Skeletal muscle tissue (tissue), 4 donors: Measurements from ENCODE around the gene GLDC. TPM values are rescaled to one million over a fixed set of nuclear protein-coding genes. Genes with fewer than 3 reads are reported as not detected.
"Not testable (repeated sequence)": the region's sequence is repeated elsewhere in the genome, so short reads cannot be mapped to it uniquely, and the experiment has no call there.

ENCODE experiments used
- H3K27ac ChIP-seq: one replicate; pipeline ENCODE4 v1.7.0; 2013; ENCODE audit warnings: mild to moderate bottlenecking, low read depth, low read length, inconsistent platforms
- H3K27me3 ChIP-seq, 3 donors: one replicate each; pipeline ENCODE4 v1.7.0; 2013; ENCODE audit warnings: low read length in 3 of 3; ENCODE audit not compliant: control insufficient read depth in 3 of 3, insufficient read depth in 3 of 3
- H3K36me3 ChIP-seq, 3 donors: one replicate each; pipeline ENCODE4 v1.7.0; 2013; ENCODE audit warnings: low read length in 3 of 3; ENCODE audit not compliant: control insufficient read depth in 3 of 3, insufficient read depth in 3 of 3
- H3K4me1 ChIP-seq, 3 donors: one replicate each; pipeline ENCODE4 v1.7.0; 2013; ENCODE audit warnings: low read length in 3 of 3, mild to moderate bottlenecking in 3 of 3; ENCODE audit not compliant: control insufficient read depth in 3 of 3, insufficient read depth in 3 of 3
- H3K4me3 ChIP-seq, 3 donors: one replicate each; pipeline ENCODE4 v1.7.0; 2013; ENCODE audit warnings: low read length in 3 of 3
- H3K9ac ChIP-seq, 3 donors: one replicate each; pipeline ENCODE4 v1.7.0; 2013; ENCODE audit warnings: low read length in 3 of 3, mild to moderate bottlenecking in 3 of 3, moderate library complexity in 2 of 3, low read depth in 1 of 3
- H3K9me3 ChIP-seq, 3 donors: one replicate each; pipeline ENCODE4 v1.7.0; 2013; ENCODE audit warnings: low read length in 3 of 3; ENCODE audit not compliant: control insufficient read depth in 3 of 3
- total RNA-seq: library from RNA; depleted of rRNA; stranded (reverse); fragments of >200 nt; gene quantifications from one replicate; pipeline ENCODE4 v1.2.3, GENCODE V29; 2014
- donor health status: Osteomylitis.

Gene GLDC
- total RNA-seq, 1 donor from 2014 or later, result under 0.01 TPM

DNA sequence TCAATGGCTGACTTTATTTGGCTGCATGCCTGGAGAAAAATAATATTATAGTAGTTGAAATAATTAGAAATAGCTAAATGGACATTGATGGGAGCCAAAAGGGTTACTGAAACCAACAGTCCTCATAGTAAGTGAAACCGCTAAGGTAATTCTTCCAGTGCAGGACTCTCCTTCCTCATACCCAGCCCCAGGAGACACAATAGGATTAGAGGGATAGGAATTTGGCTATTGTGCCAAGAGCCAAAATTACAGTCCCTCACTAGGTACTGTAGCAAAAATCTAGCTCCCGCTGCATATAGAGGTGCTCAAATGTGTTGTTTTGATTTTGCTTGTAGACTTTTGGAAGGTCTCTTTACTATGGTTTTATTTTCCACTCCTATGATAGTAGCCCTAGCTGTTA, 20.2 kb downstream of the GLDC start:
- no peak overlapping the region for H3K27ac ChIP-seq
- no peaks in the 10 kb centered on the region for H3K36me3 ChIP-seq
- H3K9me3 ChIP-seq, result no peaks in the 10 kb centered on the region
- peaks cover 0 to 5% (median 0%) of the 10 kb centered on the region in 3 donors for H3K27me3 ChIP-seq
- H3K4me3 ChIP-seq, result no peak overlapping the region
- no peaks in the 10 kb centered on the region for H3K4me1 ChIP-seq
- H3K9ac ChIP-seq, result no peak overlapping the region

DNA sequence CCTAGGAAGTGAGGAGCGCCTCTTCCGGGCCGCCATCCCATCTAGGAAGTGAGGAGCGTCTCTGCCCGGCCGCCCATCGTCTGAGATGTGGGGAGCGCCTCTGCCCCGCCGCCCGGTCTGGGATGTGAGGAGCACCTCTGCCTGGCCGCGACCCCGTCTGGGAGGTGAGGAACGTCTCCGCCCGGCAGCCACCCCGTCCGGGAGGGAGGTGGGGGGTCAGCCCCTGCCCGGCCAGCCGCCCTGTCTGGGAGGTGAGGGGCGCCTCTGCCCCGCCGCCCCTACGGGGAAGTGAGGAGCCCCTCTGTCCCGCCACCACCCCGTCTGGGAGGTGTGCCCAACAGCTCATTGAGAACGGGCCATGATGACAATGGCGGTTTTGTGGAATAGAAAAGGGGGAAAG, 22.7 kb downstream of the GLDC start:
- not testable (repeated sequence) for H3K9ac ChIP-seq, H3K27ac ChIP-seq, H3K4me1 ChIP-seq, H3K27me3 ChIP-seq, H3K4me3 ChIP-seq, H3K9me3 ChIP-seq, H3K36me3 ChIP-seq

DNA sequence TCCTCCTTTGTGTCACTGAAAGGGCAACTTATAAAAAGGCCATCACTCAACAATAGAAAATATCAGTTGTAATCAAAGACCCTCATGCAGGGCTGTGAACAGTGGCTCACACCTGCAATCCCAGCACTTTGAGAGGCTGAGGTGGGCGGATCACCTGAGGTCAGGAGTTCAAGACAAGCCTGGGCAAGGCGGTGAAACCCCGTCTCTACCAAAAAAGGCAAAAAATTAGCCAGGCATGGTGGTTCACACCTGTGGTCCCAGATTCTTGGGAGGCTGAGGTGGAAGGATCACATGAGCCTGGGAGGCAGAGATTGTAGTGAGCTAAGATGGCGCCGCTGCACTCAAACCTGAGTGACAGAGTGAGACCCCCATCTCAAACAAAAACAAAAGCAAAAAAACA, 24.7 kb downstream of the GLDC start:
- Histone ChIP-seq H3K4me3 (no peak overlapping the region), H3K4me1 (no peaks in the 10 kb centered on the region), H3K27ac (no peak overlapping the region), H3K27me3 (peaks cover 0 to 5% (median 0%) of the 10 kb centered on the region in 3 donors), H3K9me3 (no peaks in the 10 kb centered on the region), H3K36me3 (no peaks in the 10 kb centered on the region), H3K9ac (no peak overlapping the region)

DNA sequence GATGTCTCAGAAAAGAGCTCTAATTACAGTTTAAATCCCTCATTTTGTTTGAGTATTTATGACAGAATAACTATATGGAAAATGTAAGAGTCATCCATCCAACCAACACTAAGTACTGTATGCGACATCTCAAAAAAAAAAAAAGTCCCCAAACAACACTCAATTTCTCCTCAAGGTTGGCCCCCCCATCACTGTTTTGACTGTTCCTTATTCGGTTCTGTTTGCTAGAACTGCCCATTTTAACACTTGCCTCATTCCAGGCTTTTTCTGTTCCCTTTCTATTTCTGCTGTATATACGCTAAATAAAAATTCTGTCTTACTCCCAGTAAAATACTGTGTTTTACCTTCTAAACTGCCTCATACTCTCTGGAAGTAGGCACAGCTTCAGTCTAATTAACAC, 25.2 kb downstream of the GLDC start:
- Histone ChIP-seq H3K27ac (no peak overlapping the region), H3K36me3 (no peaks in the 10 kb centered on the region), H3K9me3 (no peaks in the 10 kb centered on the region), H3K4me1 (no peaks in the 10 kb centered on the region), H3K27me3 (peaks cover 0 to 5% (median 0%) of the 10 kb centered on the region in 3 donors), H3K9ac (no peak overlapping the region), H3K4me3 (no peak overlapping the region)

DNA sequence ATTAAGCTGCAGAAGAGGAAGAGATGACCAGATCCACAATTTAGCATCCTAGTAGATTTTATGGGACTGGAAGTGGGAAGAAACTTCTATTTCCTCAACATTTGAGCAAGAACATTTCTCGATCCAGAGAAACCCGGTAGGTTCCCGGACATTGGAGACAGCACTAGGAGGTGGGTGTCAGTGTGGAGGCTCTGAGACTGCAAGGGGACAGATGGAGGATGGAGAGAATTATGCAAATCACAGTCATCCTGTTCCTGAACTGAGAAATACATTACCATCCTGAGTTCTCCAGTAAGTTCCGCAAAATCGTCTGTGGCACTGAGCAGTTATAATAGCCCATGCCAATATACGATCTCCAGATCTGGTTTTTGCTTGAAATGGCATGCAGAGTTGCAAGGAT, 25.6 kb downstream of the GLDC start:
- Histone ChIP-seq H3K4me3 (no peak overlapping the region), H3K9ac (no peak overlapping the region), H3K36me3 (no peaks in the 10 kb centered on the region), H3K27me3 (peaks cover 0 to 3% (median 0%) of the 10 kb centered on the region in 3 donors), H3K4me1 (no peaks in the 10 kb centered on the region), H3K27ac (no peak overlapping the region), H3K9me3 (no peaks in the 10 kb centered on the region)

DNA sequence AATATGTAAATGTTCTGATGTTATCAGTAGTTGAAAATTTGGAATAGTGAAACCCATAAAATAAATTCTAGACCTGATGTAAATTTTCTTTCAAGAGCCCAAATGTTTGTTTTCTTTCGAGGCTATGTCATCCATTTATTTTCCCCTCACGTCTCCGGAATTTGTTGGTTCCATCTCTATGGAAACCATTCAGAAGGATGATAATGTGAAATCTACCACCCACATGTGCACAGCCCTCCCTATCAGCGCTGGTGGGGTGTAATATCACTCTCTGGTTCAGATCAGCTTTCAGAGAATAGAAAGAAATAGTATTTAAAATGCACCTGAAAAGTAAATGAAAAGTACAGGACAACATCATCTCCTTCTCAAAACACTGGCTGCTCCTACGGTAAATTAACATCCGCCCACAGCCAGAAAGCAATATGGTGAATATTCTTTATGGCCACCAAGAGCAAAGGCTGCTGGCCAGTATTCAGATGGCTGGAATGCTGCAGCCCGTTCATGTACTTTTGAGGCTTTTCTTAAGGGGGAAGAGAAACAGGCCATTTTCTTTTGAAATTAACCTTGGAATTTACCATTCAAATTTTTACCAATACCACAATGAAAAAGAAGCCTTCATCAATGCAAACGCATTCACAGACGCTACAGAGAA, 28.5 kb downstream of the GLDC start:
- no peaks in the 10 kb centered on the region for H3K9me3 ChIP-seq
- H3K4me3 ChIP-seq, result no peak overlapping the region
- H3K27me3 ChIP-seq, result no peaks in the 10 kb centered on the region
- no peak overlapping the region for H3K27ac ChIP-seq
- no peaks in the 10 kb centered on the region for H3K36me3 ChIP-seq
- H3K4me1 ChIP-seq, result no peaks in the 10 kb centered on the region
- no peak overlapping the region for H3K9ac ChIP-seq

DNA sequence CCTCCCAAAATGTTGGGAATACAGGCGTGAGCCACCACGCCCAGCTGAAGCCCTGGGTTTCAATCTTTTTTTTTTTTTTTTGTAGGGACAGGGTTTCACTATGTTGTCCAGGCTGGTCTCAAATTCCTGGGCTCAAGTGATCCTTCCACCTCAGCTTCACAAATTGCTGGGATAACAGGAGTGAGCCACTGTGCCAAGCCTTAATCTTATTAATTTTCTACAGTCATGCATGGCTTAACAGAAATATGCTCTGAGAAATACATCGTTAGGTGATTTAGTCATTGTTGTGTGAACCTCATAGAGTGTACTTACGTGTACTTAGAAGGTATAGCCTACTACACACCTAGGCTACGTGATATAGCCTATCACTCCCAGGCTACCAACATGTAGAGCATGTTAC, 31.0 kb downstream of the GLDC start:
- Histone ChIP-seq H3K36me3 (no peaks in the 10 kb centered on the region), H3K9me3 (no peaks in the 10 kb centered on the region), H3K4me3 (no peak overlapping the region), H3K4me1 (no peaks in the 10 kb centered on the region), H3K9ac (no peak overlapping the region), H3K27me3 (no peaks in the 10 kb centered on the region), H3K27ac (no peak overlapping the region)

DNA sequence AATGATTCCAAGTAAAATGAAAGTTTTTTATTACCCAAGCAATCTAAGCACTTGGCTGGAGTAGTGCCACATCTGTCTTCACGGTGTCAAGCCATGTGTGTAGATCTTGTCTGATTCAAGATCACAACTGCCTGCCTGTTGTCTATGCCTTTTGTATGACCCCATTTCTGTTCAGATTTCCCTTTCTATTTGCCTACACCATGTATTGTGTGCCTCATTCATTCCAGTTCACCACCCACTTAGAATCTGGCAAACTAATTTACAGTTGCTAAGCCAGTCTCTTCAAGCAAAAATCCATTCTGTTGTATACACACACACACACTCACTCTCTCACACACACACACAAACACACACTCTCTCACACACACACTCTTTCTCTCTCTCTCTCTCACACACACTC, 33.7 kb downstream of the GLDC start:
- no peak overlapping the region for H3K27ac ChIP-seq
- no peaks in the 10 kb centered on the region for H3K27me3 ChIP-seq
- H3K4me3 ChIP-seq, result no peak overlapping the region
- H3K9ac ChIP-seq, result no peak overlapping the region
- H3K36me3 ChIP-seq, result no peaks in the 10 kb centered on the region
- no peaks in the 10 kb centered on the region for H3K4me1 ChIP-seq
- no peaks in the 10 kb centered on the region for H3K9me3 ChIP-seq

DNA sequence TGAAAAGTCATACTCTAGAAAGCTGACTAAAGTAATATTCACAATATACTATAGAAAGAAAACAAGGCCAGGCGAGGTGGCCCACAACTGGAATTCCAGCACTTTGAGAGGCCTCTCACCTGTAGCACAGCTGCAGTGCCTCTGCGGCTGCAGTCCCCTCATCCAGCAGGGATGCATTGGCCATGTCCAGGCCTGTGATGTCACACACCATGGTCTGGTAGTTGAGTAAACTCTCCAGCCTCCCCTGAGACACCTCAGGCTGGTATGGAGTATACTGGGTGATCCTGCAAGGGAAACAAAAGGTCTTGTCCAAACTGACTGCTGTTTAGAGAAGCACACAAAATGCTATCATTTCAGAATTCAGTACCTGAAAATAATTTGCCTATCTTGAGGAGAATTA, 35.5 kb downstream of the GLDC start:
- Histone ChIP-seq H3K4me3 (no peak overlapping the region), H3K27ac (no peak overlapping the region), H3K27me3 (no peaks in the 10 kb centered on the region), H3K4me1 (no peaks in the 10 kb centered on the region), H3K9me3 (no peaks in the 10 kb centered on the region), H3K36me3 (no peaks in the 10 kb centered on the region), H3K9ac (no peak overlapping the region)

DNA sequence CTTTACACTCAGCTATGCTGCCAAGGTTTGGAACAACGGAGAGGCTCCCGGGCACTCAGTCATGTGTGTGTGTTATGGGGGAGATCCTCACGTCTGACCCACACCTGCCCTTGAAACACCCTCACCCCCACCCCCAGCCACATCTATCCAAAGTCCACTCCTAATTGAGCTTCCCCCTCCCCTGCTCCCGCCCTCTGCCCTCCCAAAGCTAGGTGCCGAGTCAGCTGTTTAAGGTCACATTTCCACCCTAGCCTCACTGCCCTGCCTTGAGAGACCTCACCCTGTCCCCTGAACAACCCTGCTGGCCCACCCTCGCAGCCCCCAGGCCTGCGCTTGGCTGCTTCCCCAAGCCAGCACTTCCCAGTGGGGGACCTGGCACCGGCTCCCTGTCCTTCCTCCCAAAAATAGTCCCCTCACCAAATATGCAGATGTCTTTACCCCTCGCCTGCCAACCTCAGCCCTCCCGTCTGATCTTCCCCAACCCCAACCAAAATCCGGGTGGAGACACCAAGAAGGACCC, 36.0 kb downstream of the GLDC start:
- Histone ChIP-seq H3K9ac (no peak overlapping the region), H3K4me1 (no peaks in the 10 kb centered on the region), H3K9me3 (no peaks in the 10 kb centered on the region), H3K36me3 (no peaks in the 10 kb centered on the region), H3K27me3 (no peaks in the 10 kb centered on the region), H3K27ac (no peak overlapping the region), H3K4me3 (no peak overlapping the region)
